WTC11 (cell line): ENCODE results near the gene DSG2. TPM values are rescaled to one million over a fixed set of nuclear protein-coding genes. Genes with fewer than 3 reads are reported as not detected.

ENCODE experiments used
- ATAC-seq: fragments of 200-7000 bp; cut with Tn5 transposase; 2 replicates; pipeline ENCODE4 v1.10.0; 2021; ENCODE audit warnings: mild to moderate bottlenecking, moderate library complexity
- CTCF ChIA-PET: fragments of 300-600 bp; sonication (Branson Sonifier 250); formaldehyde crosslinking; loops from one replicate; lab custom pipeline; 2021; ENCODE audit warnings: antibody characterized with exemption; lab: Charles Lee
- POLR2A ChIA-PET: fragments of 350-600 bp; sonication (Branson Sonifier 250); formaldehyde crosslinking; loops from one replicate; lab custom pipeline; 2021; ENCODE audit warnings: antibody characterized with exemption; lab: Charles Lee
- DNase-seq: peaks from one replicate; pipeline ENCODE4 v3.0.0; 2021; ENCODE audit warnings: low spot score
- H3K27ac Mint-ChIP-seq: 2 replicates; pipeline ENCODE4 v1.8.0; 2021; ENCODE audit warnings: mixed read lengths
- H3K27me3 Mint-ChIP-seq: 2 replicates; pipeline ENCODE4 v1.8.0; 2021; ENCODE audit warnings: low read depth, mild to moderate bottlenecking, moderate library complexity, mixed read lengths
- H3K36me3 Mint-ChIP-seq: 2 replicates; pipeline ENCODE4 v1.8.0; 2021; ENCODE audit warnings: mixed read lengths
- H3K4me1 Mint-ChIP-seq: 2 replicates; pipeline ENCODE4 v1.8.0; 2022; ENCODE audit warnings: mixed read lengths
- H3K4me3 Mint-ChIP-seq: 2 replicates; pipeline ENCODE4 v1.8.0; 2021; ENCODE audit warnings: mild to moderate bottlenecking, moderate library complexity, mixed read lengths
- H3K9me3 Mint-ChIP-seq: 2 replicates; pipeline ENCODE4 v1.8.0; 2021; ENCODE audit warnings: mixed read lengths
- CBFB ChIP-seq: sonication (generic); formaldehyde crosslinking; IDR thresholded peaks from 2 replicates; pipeline ENCODE4 v1.8.1; 2022; ENCODE audit warnings: mild to moderate bottlenecking, low read depth, missing genetic modification reagents
- CREM ChIP-seq: sonication (generic); formaldehyde crosslinking; IDR thresholded peaks from 2 replicates; pipeline ENCODE4 v1.8.1; 2022; ENCODE audit warnings: mild to moderate bottlenecking, missing genetic modification reagents, moderate library complexity
- JAZF1 ChIP-seq: fragments of 250-450 bp; sonication (Bioruptor Pico); IDR thresholded peaks from 2 replicates; pipeline ENCODE4 v1.9.0; 2021; ENCODE audit warnings: moderate library complexity, mild to moderate bottlenecking, inconsistent platforms
- KAT7 ChIP-seq: sonication (generic); formaldehyde crosslinking; IDR thresholded peaks from 2 replicates; pipeline ENCODE4 v1.8.1; 2023; ENCODE audit warnings: missing genetic modification reagents, mild to moderate bottlenecking, borderline replicate concordance
- OVOL2 ChIP-seq: fragments of 250-450 bp; sonication (Bioruptor Pico); IDR thresholded peaks from 2 replicates; pipeline ENCODE4 v1.9.0; 2021; ENCODE audit warnings: mild to moderate bottlenecking, borderline replicate concordance
- SOX15 ChIP-seq: fragments of 250-450 bp; sonication (Bioruptor Pico); IDR thresholded peaks from 2 replicates; pipeline ENCODE4 v1.9.0; 2021; ENCODE audit warnings: mild to moderate bottlenecking
- TCF7 ChIP-seq: sonication (generic); formaldehyde crosslinking; IDR thresholded peaks from 2 replicates; pipeline ENCODE4 v1.8.0; 2022; ENCODE audit warnings: mild to moderate bottlenecking, low read depth, missing genetic modification reagents, moderate library complexity
- ZNF138 ChIP-seq: sonication (generic); formaldehyde crosslinking; conservative IDR thresholded peaks from 2 replicates; pipeline ENCODE4 v1.8.1; 2022; ENCODE audit warnings: mild to moderate bottlenecking, moderate library complexity, missing genetic modification reagents
- ZNF219 ChIP-seq: sonication (generic); formaldehyde crosslinking; IDR thresholded peaks from 2 replicates; pipeline ENCODE4 v1.8.0; 2023; ENCODE audit warnings: missing genetic modification reagents, mild to moderate bottlenecking, borderline replicate concordance
- ZNF396 ChIP-seq: fragments of 250-450 bp; sonication (Bioruptor Pico); IDR thresholded peaks from 2 replicates; pipeline ENCODE4 v1.8.0; 2021; ENCODE audit warnings: mild to moderate bottlenecking, moderate library complexity, borderline replicate concordance
- ZNF671 ChIP-seq: fragments of 250-450 bp; sonication (Bioruptor Pico); IDR thresholded peaks from 2 replicates; pipeline ENCODE4 v1.8.0; 2021; ENCODE audit warnings: mild to moderate bottlenecking
- total RNA-seq: library from RNA; stranded (reverse); gene quantifications from 3 replicates; pipeline ENCODE4 v1.2.3, GENCODE V29; 2021
- TF ChIP-seq, protein P1 (sequence below): fragments of 200-600 bp; IDR thresholded peaks from 2 replicates; pipeline ENCODE4 v1.8.0; 2022; ENCODE audit warnings: antibody characterized with exemption
- TF ChIP-seq, protein P2 (sequence below): sonication (generic); formaldehyde crosslinking; IDR thresholded peaks from 2 replicates; pipeline ENCODE4 v1.8.0; 2023; ENCODE audit warnings: missing genetic modification reagents, mild to moderate bottlenecking, borderline replicate concordance
- TF ChIP-seq, protein P3 (sequence below): fragments of 250-450 bp; sonication (Bioruptor Pico); conservative IDR thresholded peaks from 2 replicates; pipeline ENCODE4 v1.9.0; 2021; ENCODE audit warnings: mild to moderate bottlenecking
- TF ChIP-seq, protein P4 (sequence below): sonication (generic); formaldehyde crosslinking; IDR thresholded peaks from 2 replicates; pipeline ENCODE4 v1.8.1; 2023; ENCODE audit warnings: mild to moderate bottlenecking, missing genetic modification reagents, moderate library complexity
- TF ChIP-seq, protein P5 (sequence below): sonication (generic); formaldehyde crosslinking; IDR thresholded peaks from 2 replicates; pipeline ENCODE4 v1.8.1; 2022; ENCODE audit warnings: missing genetic modification reagents, borderline replicate concordance
- TF ChIP-seq, protein P6 (sequence below): sonication (generic); formaldehyde crosslinking; IDR thresholded peaks from 2 replicates; pipeline ENCODE4 v1.8.0; 2023; ENCODE audit warnings: missing genetic modification reagents
- TF ChIP-seq, protein P7 (sequence below): sonication (generic); formaldehyde crosslinking; IDR thresholded peaks from 2 replicates; pipeline ENCODE4 v1.8.0; 2022; ENCODE audit warnings: mild to moderate bottlenecking, missing genetic modification reagents

The DSG2 gene
- total RNA-seq, 1 experiment from 2014 or later, result 113 TPM

DNA sequence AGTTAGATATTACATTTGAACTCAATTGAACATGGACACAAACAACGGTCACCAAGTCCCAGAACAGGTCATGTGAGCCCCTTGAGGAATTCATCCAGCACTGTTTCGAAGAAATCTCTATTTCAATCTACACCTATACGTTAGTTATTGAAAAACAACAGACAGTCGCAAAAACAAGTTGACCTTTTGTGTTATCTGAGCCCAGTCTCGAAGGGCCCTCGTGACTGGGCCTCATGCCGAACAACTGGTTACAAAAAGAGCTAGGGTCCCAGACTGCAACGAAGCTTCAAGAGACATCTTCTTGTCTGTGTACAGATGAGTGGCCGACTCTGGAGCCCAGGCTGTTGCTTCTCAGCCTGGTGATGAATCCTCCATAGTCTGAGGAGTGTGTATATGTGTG lies 5.3 kb upstream of the DSG2 start:
- Mint-ChIP-seq H3K4me1 (peaks cover 9% of the 10 kb centered on the region), H3K4me3 (no peak overlapping the region), H3K27ac (no peak overlapping the region), H3K27me3 (peaks cover 10% of the 10 kb centered on the region), H3K9me3 (no peaks in the 10 kb centered on the region), H3K36me3 (no peaks in the 10 kb centered on the region)
- TF ChIP-seq, protein P1, sequence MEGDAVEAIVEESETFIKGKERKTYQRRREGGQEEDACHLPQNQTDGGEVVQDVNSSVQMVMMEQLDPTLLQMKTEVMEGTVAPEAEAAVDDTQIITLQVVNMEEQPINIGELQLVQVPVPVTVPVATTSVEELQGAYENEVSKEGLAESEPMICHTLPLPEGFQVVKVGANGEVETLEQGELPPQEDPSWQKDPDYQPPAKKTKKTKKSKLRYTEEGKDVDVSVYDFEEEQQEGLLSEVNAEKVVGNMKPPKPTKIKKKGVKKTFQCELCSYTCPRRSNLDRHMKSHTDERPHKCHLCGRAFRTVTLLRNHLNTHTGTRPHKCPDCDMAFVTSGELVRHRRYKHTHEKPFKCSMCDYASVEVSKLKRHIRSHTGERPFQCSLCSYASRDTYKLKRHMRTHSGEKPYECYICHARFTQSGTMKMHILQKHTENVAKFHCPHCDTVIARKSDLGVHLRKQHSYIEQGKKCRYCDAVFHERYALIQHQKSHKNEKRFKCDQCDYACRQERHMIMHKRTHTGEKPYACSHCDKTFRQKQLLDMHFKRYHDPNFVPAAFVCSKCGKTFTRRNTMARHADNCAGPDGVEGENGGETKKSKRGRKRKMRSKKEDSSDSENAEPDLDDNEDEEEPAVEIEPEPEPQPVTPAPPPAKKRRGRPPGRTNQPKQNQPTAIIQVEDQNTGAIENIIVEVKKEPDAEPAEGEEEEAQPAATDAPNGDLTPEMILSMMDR, result no peak
- POLR2A ChIA-PET, result no interaction called here
- DNase-seq, result no peak
- ATAC-seq, result no peak
- CTCF ChIA-PET, result interaction anchor here (1.0 kb wide), 1 partner anchor 68 kb away, joined by 4 read pairs; no protein-coding TSS in a partner anchor

DNA sequence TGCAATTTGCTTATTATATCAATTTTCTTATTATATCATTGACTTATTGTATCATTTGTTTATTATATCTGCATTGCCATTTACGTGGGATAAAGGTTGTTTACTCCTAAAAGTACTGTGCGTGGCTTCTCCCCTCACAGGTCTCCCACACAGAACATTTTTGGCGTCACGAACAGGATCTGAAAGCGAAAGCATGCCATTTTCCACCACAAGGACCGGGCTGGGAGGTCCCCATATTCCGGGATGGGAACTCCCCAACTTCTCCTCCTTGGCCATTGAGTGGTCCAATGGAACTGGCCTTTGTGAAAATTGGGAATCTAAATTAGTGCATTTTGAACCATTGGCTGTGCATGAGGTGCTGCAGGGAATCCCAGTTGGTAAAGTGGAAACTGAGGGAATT lies 4.8 kb upstream of the DSG2 start:
- CTCF ChIA-PET, result no interaction called here

DNA sequence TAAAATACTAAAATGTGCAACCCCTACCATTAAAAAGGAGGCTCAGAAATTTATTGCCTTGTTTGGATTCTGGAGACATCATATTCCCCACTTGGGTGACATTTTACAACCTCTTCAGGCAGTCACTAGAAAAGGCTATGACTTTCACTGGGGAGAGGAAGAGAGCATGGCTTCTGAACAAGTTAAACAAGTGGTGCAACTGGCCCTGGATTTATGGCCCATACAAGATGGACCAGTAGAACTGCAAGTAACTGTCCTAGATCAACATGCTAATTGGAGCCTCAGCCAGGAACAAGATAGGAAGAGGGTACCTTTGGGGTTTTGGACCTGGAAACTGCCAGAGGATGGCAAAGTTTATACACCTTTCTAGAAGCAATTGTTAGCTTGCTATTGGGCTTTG lies 4.0 kb upstream of the DSG2 start:
- Mint-ChIP-seq H3K36me3 (no peaks in the 10 kb centered on the region), H3K9me3 (no peaks in the 10 kb centered on the region), H3K4me3 (no peak overlapping the region), H3K4me1 (peaks cover 9% of the 10 kb centered on the region), H3K27me3 (peaks cover 10% of the 10 kb centered on the region), H3K27ac (no peak overlapping the region)
- DNase-seq (no peak), ATAC-seq (no peak)
- CTCF ChIA-PET, result no interaction called here
- POLR2A ChIA-PET, result no interaction called here
- TF ChIP-seq CBFB (no peak), CREM (CRISPR knock-in tag) (no peak), ZNF138 (no peak), SOX15 (CRISPR knock-in tag) (no peak), ZNF396 (CRISPR knock-in tag) (no peak)
- TF ChIP-seq, protein P2, sequence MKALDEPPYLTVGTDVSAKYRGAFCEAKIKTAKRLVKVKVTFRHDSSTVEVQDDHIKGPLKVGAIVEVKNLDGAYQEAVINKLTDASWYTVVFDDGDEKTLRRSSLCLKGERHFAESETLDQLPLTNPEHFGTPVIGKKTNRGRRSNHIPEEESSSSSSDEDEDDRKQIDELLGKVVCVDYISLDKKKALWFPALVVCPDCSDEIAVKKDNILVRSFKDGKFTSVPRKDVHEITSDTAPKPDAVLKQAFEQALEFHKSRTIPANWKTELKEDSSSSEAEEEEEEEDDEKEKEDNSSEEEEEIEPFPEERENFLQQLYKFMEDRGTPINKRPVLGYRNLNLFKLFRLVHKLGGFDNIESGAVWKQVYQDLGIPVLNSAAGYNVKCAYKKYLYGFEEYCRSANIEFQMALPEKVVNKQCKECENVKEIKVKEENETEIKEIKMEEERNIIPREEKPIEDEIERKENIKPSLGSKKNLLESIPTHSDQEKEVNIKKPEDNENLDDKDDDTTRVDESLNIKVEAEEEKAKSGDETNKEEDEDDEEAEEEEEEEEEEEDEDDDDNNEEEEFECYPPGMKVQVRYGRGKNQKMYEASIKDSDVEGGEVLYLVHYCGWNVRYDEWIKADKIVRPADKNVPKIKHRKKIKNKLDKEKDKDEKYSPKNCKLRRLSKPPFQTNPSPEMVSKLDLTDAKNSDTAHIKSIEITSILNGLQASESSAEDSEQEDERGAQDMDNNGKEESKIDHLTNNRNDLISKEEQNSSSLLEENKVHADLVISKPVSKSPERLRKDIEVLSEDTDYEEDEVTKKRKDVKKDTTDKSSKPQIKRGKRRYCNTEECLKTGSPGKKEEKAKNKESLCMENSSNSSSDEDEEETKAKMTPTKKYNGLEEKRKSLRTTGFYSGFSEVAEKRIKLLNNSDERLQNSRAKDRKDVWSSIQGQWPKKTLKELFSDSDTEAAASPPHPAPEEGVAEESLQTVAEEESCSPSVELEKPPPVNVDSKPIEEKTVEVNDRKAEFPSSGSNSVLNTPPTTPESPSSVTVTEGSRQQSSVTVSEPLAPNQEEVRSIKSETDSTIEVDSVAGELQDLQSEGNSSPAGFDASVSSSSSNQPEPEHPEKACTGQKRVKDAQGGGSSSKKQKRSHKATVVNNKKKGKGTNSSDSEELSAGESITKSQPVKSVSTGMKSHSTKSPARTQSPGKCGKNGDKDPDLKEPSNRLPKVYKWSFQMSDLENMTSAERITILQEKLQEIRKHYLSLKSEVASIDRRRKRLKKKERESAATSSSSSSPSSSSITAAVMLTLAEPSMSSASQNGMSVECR, result no peak
- TF ChIP-seq, protein P3, sequence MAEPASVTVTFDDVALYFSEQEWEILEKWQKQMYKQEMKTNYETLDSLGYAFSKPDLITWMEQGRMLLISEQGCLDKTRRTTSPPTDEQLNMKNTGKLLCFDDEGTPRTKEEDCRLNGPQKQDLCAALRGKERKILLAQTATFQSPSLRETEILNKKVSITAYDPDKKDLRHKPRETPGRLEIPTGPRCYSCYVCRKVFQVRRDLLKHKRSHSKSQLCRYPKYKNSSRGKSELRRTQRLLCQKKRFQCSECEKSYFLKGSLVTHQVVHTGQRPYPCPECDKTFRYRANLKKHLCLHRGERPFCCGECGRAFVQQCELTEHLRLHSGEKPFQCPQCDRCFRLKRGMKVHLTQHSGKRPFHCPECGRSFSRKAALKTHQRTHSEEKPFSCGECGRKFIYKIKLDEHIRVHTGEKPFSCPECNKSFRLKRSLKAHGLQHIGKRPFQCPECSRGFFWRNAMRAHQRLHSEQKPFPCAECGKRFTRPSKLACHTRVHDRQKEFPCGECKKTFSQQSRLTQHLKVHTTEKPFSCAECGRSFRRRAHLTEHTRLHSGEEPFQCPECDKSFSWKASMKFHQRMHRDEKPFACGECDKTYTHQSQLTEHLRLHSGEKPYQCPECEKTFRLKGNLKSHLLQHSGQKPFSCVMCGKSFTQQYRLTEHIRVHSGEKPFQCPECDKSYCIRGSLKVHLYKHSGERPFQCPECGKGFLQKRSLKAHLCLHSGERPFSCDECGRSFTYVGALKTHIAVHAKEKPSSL (CRISPR knock-in tag), result no peak
- TF ChIP-seq, protein P4, sequence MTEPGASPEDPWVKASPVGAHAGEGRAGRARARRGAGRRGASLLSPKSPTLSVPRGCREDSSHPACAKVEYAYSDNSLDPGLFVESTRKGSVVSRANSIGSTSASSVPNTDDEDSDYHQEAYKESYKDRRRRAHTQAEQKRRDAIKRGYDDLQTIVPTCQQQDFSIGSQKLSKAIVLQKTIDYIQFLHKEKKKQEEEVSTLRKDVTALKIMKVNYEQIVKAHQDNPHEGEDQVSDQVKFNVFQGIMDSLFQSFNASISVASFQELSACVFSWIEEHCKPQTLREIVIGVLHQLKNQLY, result no peak

More for the DNA sequence above, 4.8 kb upstream of the DSG2 start:
- H3K4me1 Mint-ChIP-seq, result peaks cover 8% of the 10 kb centered on the region
- no peak overlapping the region for H3K4me3 Mint-ChIP-seq
- POLR2A ChIA-PET, result no interaction called here
- H3K9me3 Mint-ChIP-seq, result no peaks in the 10 kb centered on the region
- no peak overlapping the region for H3K27ac Mint-ChIP-seq
- H3K36me3 Mint-ChIP-seq, result no peaks in the 10 kb centered on the region
- H3K27me3 Mint-ChIP-seq, result peaks cover 10% of the 10 kb centered on the region
- ATAC-seq, result no peak
- DNase-seq, result no peak
- TF ChIP-seq OVOL2 (CRISPR knock-in tag), result no peak
- no peak for TF ChIP-seq TCF7 (CRISPR knock-in tag)
- no peak for TF ChIP-seq ZNF671
- TF ChIP-seq ZNF219 (CRISPR knock-in tag), result no peak
- no peak for TF ChIP-seq JAZF1 (CRISPR knock-in tag)
- TF ChIP-seq, protein P5, sequence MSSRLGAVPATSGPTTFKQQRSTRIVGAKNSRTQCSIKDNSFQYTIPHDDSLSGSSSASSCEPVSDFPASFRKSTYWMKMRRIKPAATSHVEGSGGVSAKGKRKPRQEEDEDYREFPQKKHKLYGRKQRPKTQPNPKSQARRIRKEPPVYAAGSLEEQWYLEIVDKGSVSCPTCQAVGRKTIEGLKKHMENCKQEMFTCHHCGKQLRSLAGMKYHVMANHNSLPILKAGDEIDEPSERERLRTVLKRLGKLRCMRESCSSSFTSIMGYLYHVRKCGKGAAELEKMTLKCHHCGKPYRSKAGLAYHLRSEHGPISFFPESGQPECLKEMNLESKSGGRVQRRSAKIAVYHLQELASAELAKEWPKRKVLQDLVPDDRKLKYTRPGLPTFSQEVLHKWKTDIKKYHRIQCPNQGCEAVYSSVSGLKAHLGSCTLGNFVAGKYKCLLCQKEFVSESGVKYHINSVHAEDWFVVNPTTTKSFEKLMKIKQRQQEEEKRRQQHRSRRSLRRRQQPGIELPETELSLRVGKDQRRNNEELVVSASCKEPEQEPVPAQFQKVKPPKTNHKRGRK (CRISPR knock-in tag), result no peak
- TF ChIP-seq, protein P6, sequence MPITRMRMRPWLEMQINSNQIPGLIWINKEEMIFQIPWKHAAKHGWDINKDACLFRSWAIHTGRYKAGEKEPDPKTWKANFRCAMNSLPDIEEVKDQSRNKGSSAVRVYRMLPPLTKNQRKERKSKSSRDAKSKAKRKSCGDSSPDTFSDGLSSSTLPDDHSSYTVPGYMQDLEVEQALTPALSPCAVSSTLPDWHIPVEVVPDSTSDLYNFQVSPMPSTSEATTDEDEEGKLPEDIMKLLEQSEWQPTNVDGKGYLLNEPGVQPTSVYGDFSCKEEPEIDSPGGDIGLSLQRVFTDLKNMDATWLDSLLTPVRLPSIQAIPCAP, result no peak
- TF ChIP-seq KAT7 (CRISPR knock-in tag), result no peak
- TF ChIP-seq, protein P7, sequence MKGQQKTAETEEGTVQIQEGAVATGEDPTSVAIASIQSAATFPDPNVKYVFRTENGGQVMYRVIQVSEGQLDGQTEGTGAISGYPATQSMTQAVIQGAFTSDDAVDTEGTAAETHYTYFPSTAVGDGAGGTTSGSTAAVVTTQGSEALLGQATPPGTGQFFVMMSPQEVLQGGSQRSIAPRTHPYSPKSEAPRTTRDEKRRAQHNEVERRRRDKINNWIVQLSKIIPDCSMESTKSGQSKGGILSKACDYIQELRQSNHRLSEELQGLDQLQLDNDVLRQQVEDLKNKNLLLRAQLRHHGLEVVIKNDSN, result no peak
